H1 (cell line): ENCODE measurements around the gene BZW2. TPM values are rescaled to one million over a fixed set of nuclear protein-coding genes. Genes with fewer than 3 reads are reported as not detected.
"Not testable (repeated sequence)": the region's sequence is repeated elsewhere in the genome, so short reads cannot be mapped to it uniquely, and the experiment has no call there.

Experiments used
- CTCF ChIA-PET: fragments of 300-600 bp; sonication (Branson Sonifier 250); formaldehyde crosslinking; loops from one replicate; lab custom pipeline; 2021; ENCODE audit not compliant: partially characterized antibody; lab: Charles Lee
- POLR2A ChIA-PET: fragments of 300-600 bp; sonication (Branson Sonifier 250); formaldehyde crosslinking; loops from one replicate; lab custom pipeline; 2021; ENCODE audit warnings: inconsistent platforms; ENCODE audit not compliant: partially characterized antibody; lab: Charles Lee
- DNase-seq, 2 experiments: peaks; one replicate each; pipeline versions ENCODE4 v3.0.0 to v3.0.0-alpha.2; 2010 to 2022; ENCODE audit warnings: low spot score in 2 of 2, low read depth in 1 of 2, mixed read lengths in 1 of 2
- FAIRE-seq: peaks from 2 replicates; lab custom pipeline; 2011; peaks lifted over from hg19 to GRCh38; lab: Jason Lieb, UNC
- H2AFZ ChIP-seq: 2 replicates; pipeline ENCODE4 v1.8.1; 2012; ENCODE audit warnings: low read length, inconsistent platforms
- H2AK5ac ChIP-seq: 2 replicates; pipeline ENCODE4 v1.6.1; 2013; ENCODE audit warnings: low read depth, low read length
- H2BK120ac ChIP-seq: replicated peaks from 2 replicates; pipeline ENCODE3; 2013; ENCODE audit warnings: low read depth, low read length, inconsistent platforms
- H2BK12ac ChIP-seq: 2 replicates; pipeline ENCODE4 v1.6.1; 2013; ENCODE audit warnings: low read depth, low read length
- H2BK15ac ChIP-seq: 2 replicates; pipeline ENCODE4 v1.6.1; 2013; ENCODE audit warnings: low read length
- H2BK20ac ChIP-seq: 2 replicates; pipeline ENCODE4 v1.6.1; 2013; ENCODE audit warnings: low read length
- H2BK5ac ChIP-seq: 2 replicates; pipeline ENCODE4 v1.6.1; 2013; ENCODE audit warnings: low read depth, low read length
- H3K14ac ChIP-seq: 2 replicates; pipeline ENCODE4 v1.6.1; 2013; ENCODE audit warnings: inconsistent platforms; ENCODE audit not compliant: insufficient read length
- H3K18ac ChIP-seq: 2 replicates; pipeline ENCODE4 v1.6.1; 2013; ENCODE audit warnings: low read length; ENCODE audit errors: extremely low read depth
- H3K23ac ChIP-seq: 2 replicates; pipeline ENCODE4 v1.6.1; 2013; ENCODE audit warnings: inconsistent platforms; ENCODE audit not compliant: insufficient read length
- H3K23me2 ChIP-seq: 2 replicates; pipeline ENCODE4 v1.6.1; 2013; ENCODE audit warnings: low read depth, low read length
- H3K27ac ChIP-seq: 2 replicates; pipeline ENCODE4 v1.6.1; 2011; ENCODE audit warnings: low read depth, low read length, inconsistent platforms
- H3K27me3 ChIP-seq, 4 experiments: replicated peaks in 1 of 4; 1 replicate in 1 of 4; 2 replicates in 3 of 4; pipeline versions ENCODE4 v1.6.1 to v1.8.1; 2011 to 2013; ENCODE audit warnings: low read length in 3 of 4, mild to moderate bottlenecking in 3 of 4, inconsistent platforms in 2 of 4, mixed read lengths in 2 of 4, moderate library complexity in 1 of 4; ENCODE audit not compliant: control insufficient read depth in 3 of 4, insufficient read depth in 3 of 4; ENCODE audit errors: extremely low read depth in 1 of 4
- H3K36me3 ChIP-seq, 4 experiments: 2 replicates each; pipeline versions ENCODE4 v1.6.1 to v1.8.1; 2011 to 2013; ENCODE audit warnings: mild to moderate bottlenecking in 4 of 4, low read length in 3 of 4, moderate library complexity in 2 of 4, control low read depth in 1 of 4, inconsistent platforms in 1 of 4; ENCODE audit not compliant: insufficient read depth in 4 of 4, control insufficient read depth in 2 of 4
- H3K4ac ChIP-seq: replicated peaks from 2 replicates; pipeline ENCODE3; 2013; ENCODE audit warnings: low read length, low read depth, mixed read lengths, inconsistent platforms; ENCODE audit not compliant: insufficient read length
- H3K4me1 ChIP-seq, 4 experiments: replicated peaks in 1 of 4; 1 replicate in 1 of 4; 2 replicates in 3 of 4; pipeline versions ENCODE4 v1.6.1 to v1.8.1; 2011 to 2013; ENCODE audit warnings: low read length in 3 of 4, inconsistent platforms in 2 of 4, mixed read lengths in 1 of 4; ENCODE audit not compliant: insufficient read depth in 4 of 4, control insufficient read depth in 3 of 4
- H3K4me2 ChIP-seq, 2 experiments: 2 replicates each; pipeline versions ENCODE4 v1.6.1 to v1.8.1; 2011 to 2013; ENCODE audit warnings: low read depth in 2 of 2, low read length in 2 of 2, control low read depth in 1 of 2, inconsistent platforms in 1 of 2, mild to moderate bottlenecking in 1 of 2; ENCODE audit not compliant: insufficient read depth in 1 of 2
- H3K4me3 ChIP-seq, 4 experiments: fragments of 200-600, 300-600 bp in 1 of 4; sonication (generic), shearing (Covaris generic), sonication (Bioruptor Twin) in 1 of 4; 2 replicates each; pipeline versions ENCODE4 v1.5.1 to v1.8.1; 2011 to 2016; ENCODE audit warnings: low read length in 4 of 4, low read depth in 3 of 4, control low read depth in 2 of 4, inconsistent platforms in 2 of 4, mild to moderate bottlenecking in 2 of 4, mixed read lengths in 1 of 4, moderate library complexity in 1 of 4; ENCODE audit not compliant: insufficient read depth in 2 of 4; ENCODE audit errors: extremely low read depth in 1 of 4
- H3K56ac ChIP-seq: replicated peaks from 2 replicates; pipeline ENCODE3; 2013; ENCODE audit warnings: low read depth, mild to moderate bottlenecking, mixed read lengths, low read length, inconsistent platforms; ENCODE audit not compliant: insufficient read length
- H3K79me1 ChIP-seq: 2 replicates; pipeline ENCODE4 v1.6.1; 2013; ENCODE audit warnings: low read depth, low read length, control low read depth
- H3K79me2 ChIP-seq, 2 experiments: 2 replicates each; pipeline versions ENCODE4 v1.6.1 to v1.8.1; 2012 to 2013; ENCODE audit warnings: low read length in 2 of 2, mild to moderate bottlenecking in 2 of 2, inconsistent platforms in 1 of 2; ENCODE audit not compliant: insufficient read depth in 2 of 2, control insufficient read depth in 1 of 2
- H3K9ac ChIP-seq, 4 experiments: replicated peaks in 1 of 4; 1 replicate in 1 of 4; 2 replicates in 3 of 4; pipeline versions ENCODE4 v1.6.1 to v1.8.1; 2011 to 2013; ENCODE audit warnings: low read depth in 3 of 4, low read length in 3 of 4, control low read depth in 2 of 4, mild to moderate bottlenecking in 2 of 4, moderate library complexity in 2 of 4, inconsistent platforms in 1 of 4; ENCODE audit errors: extremely low read depth in 1 of 4
- H3K9me3 ChIP-seq, 2 experiments: 2 replicates each; pipeline versions ENCODE4 v1.6.1 to v1.8.1; 2012 to 2013; ENCODE audit warnings: mild to moderate bottlenecking in 2 of 2, moderate library complexity in 2 of 2, control low read depth in 1 of 2, inconsistent platforms in 1 of 2, low read depth in 1 of 2, low read length in 1 of 2, mixed read lengths in 1 of 2; ENCODE audit not compliant: insufficient read depth in 2 of 2
- H4K20me1 ChIP-seq, 2 experiments: replicated peaks in 1 of 2; 2 replicates each; pipeline versions ENCODE3 to v1.8.1; 2011 to 2013; ENCODE audit warnings: inconsistent platforms in 2 of 2, low read length in 2 of 2, mild to moderate bottlenecking in 1 of 2; ENCODE audit not compliant: insufficient read depth in 2 of 2, control insufficient read depth in 1 of 2
- H4K5ac ChIP-seq: 2 replicates; pipeline ENCODE4 v1.6.1; 2013; ENCODE audit warnings: low read length, low read depth, mixed read lengths, inconsistent platforms; ENCODE audit not compliant: insufficient read length
- H4K8ac ChIP-seq: 2 replicates; pipeline ENCODE4 v1.8.0; 2013; ENCODE audit warnings: mild to moderate bottlenecking, moderate library complexity, low read length, inconsistent platforms; ENCODE audit not compliant: insufficient read depth; ENCODE audit errors: extremely low read depth
- H4K91ac ChIP-seq: replicated peaks from 2 replicates; pipeline ENCODE3; 2013; ENCODE audit warnings: low read length, mixed read lengths, inconsistent platforms; ENCODE audit not compliant: insufficient read length
- ATF2 ChIP-seq: IDR thresholded peaks from 2 replicates; pipeline ENCODE4 v1.6.1; 2012; ENCODE audit warnings: low read length, inconsistent platforms
- WGBS, 2 experiments: shearing (Covaris generic) in 1 of 2; methylation state at CpG; one replicate each; pipeline versions ENCODE4 v1.1.6 to v1.1.7; 2013 to 2015; ENCODE audit warnings: low lambda C conversion rate in 2 of 2, mixed read lengths in 2 of 2, inconsistent platforms in 1 of 2, low coverage in 1 of 2, missing lambda C conversion rate in 1 of 2; ENCODE audit not compliant: insufficient replicate concordance in 2 of 2, insufficient coverage in 1 of 2, insufficient read length in 1 of 2; ENCODE audit errors: extremely low coverage in 1 of 2, missing lambda C conversion rate in 1 of 2; 5-methylcytosine and 5-hydroxymethylcytosine counted together
- polyA plus RNA-seq, 7 experiments: library from polyadenylated mRNA; depleted of rRNA in 3 of 7; stranded (reverse) in 5 of 7; unstranded in 2 of 7; fragments of >200 nt in 5 of 7; fragments of 200-250 nt in 2 of 7; gene quantifications; 1 replicate in 5 of 7; 2 replicates in 1 of 7; 4 replicates in 1 of 7; pipeline versions ENCODE4 v1.2.1 to v1.2.3, GENCODE V29; 2011 to 2013; ENCODE audit warnings: missing spikeins in 2 of 7, mixed read lengths in 2 of 7
- total RNA-seq: library from RNA; stranded (reverse); fragmentation: NEBNext Ultra II Directional; extraction: Animal tissue kit (Norgen Biotek cat#: 25700); gene quantifications from 2 replicates; pipeline ENCODE4 v1.2.1, GENCODE V29; 2021

Gene BZW2
- total and polyA plus RNA-seq, 2 of the 8 experiments (the other 6 are each of a cell fraction or from before 2014, with no cell fraction given) = 32.3 to 103 TPM

- no peak for TF ChIP-seq ATF2
- TF ChIP-seq, all 59 proteins: peak for 0
Observed at GRCh38 chr7:16677978-16678494, 32.1 kb downstream of the BZW2 start (continued).

GRCh38 chr7:16678645-16679566 lies 32.9 kb downstream of the BZW2 start:
- H4K5ac ChIP-seq, H3K4me2 ChIP-seq, H2AFZ ChIP-seq, H3K56ac ChIP-seq, H2AK5ac ChIP-seq, H3K79me1 ChIP-seq, H3K23me2 ChIP-seq, H3K23ac ChIP-seq, H3K9ac ChIP-seq, H2BK12ac ChIP-seq, H3K27me3 ChIP-seq, H3K9me3 ChIP-seq, H4K8ac ChIP-seq, H2BK5ac ChIP-seq, DNase-seq, H2BK15ac ChIP-seq, H3K18ac ChIP-seq, H3K4ac ChIP-seq, H3K14ac ChIP-seq, POLR2A ChIA-PET, H3K79me2 ChIP-seq, H2BK120ac ChIP-seq, H4K91ac ChIP-seq, FAIRE-seq, H2BK20ac ChIP-seq, H3K4me3 ChIP-seq, H3K27ac ChIP-seq, H3K4me1 ChIP-seq, H4K20me1 ChIP-seq: not testable (repeated sequence)
- peaks cover 0 to 42% (median 16%) of the 10 kb centered on the region in 4 experiments; a peak in 6 of 8 replicates for H3K36me3 ChIP-seq
- CTCF ChIA-PET = interaction anchor here (1.0 to 1.7 kb wide), 3 partner anchors 16 to 600 kb away, joined by 3 to 5 read pairs (median 4); no protein-coding TSS in a partner anchor
- whole genome bisulfite sequencing, 2 experiments = 90% methylated on average over 14 of the region's 14 CpGs; no CpG with 5 or more reads in 1 of the 2 experiments
